Activated CD4-positive, alpha-beta T cell treated with anti-CD3 and anti-CD28 coated beads for 36 hours (primary cell): ENCODE measurements around the gene RGL4. TPM values are rescaled to one million over a fixed set of nuclear protein-coding genes. Genes with fewer than 3 reads are reported as not detected.

Experiments used
- ATAC-seq: fragments of 200-7000 bp; cut with Tn5 transposase; one replicate; pipeline ENCODE4 v1.10.0; 2021; ENCODE audit warnings: mild to moderate bottlenecking, moderate library complexity
- CTCF ChIA-PET: fragments of 350-600 bp; sonication (Branson Sonifier 250); formaldehyde crosslinking; loops from one replicate; lab custom pipeline; 2021; ENCODE audit warnings: antibody characterized with exemption; lab: Charles Lee
- POLR2A ChIA-PET: fragments of 350-600 bp; sonication (Branson Sonifier 250); formaldehyde crosslinking; loops from one replicate; lab custom pipeline; 2021; ENCODE audit warnings: antibody characterized with exemption, inconsistent platforms; lab: Charles Lee
- DNase-seq: peaks from one replicate; pipeline ENCODE4 v3.0.0-alpha.2; 2020
- H3K27ac Mint-ChIP-seq: one replicate; pipeline ENCODE4 v1.8.0; 2021; ENCODE audit warnings: mixed read lengths
- H3K27me3 Mint-ChIP-seq: one replicate; pipeline ENCODE4 v1.8.0; 2021; ENCODE audit warnings: mixed read lengths
- H3K36me3 Mint-ChIP-seq: one replicate; pipeline ENCODE4 v1.8.0; 2021; ENCODE audit warnings: low read depth, mixed read lengths
- H3K4me1 Mint-ChIP-seq: one replicate; pipeline ENCODE4 v1.8.0; 2021; ENCODE audit warnings: mixed read lengths
- H3K4me3 Mint-ChIP-seq: one replicate; pipeline ENCODE4 v1.8.0; 2021; ENCODE audit warnings: mild to moderate bottlenecking, moderate library complexity, mixed read lengths
- H3K9me3 Mint-ChIP-seq: one replicate; pipeline ENCODE4 v1.8.0; 2021; ENCODE audit warnings: low read depth, mixed read lengths
- intact Hi-C, 2 experiments: fragments of 100-400 bp; cut with DNase I in 1 of 2; cut with micrococcal nuclease in 1 of 2; formaldehyde crosslinking; loops; one replicate each; pipeline versions ENCODE4 v1.14.2 to v1.15.1; 2022 to 2024; cut with DNase I, micrococcal nuclease
- total RNA-seq, 2 experiments: library from RNA; stranded (reverse); gene quantifications; one replicate each; pipeline ENCODE4 v1.2.3, GENCODE V29; 2021

Gene RGL4
- total RNA-seq, 2 experiments from 2014 or later, result 13.5 to 14.6 TPM

DNA sequence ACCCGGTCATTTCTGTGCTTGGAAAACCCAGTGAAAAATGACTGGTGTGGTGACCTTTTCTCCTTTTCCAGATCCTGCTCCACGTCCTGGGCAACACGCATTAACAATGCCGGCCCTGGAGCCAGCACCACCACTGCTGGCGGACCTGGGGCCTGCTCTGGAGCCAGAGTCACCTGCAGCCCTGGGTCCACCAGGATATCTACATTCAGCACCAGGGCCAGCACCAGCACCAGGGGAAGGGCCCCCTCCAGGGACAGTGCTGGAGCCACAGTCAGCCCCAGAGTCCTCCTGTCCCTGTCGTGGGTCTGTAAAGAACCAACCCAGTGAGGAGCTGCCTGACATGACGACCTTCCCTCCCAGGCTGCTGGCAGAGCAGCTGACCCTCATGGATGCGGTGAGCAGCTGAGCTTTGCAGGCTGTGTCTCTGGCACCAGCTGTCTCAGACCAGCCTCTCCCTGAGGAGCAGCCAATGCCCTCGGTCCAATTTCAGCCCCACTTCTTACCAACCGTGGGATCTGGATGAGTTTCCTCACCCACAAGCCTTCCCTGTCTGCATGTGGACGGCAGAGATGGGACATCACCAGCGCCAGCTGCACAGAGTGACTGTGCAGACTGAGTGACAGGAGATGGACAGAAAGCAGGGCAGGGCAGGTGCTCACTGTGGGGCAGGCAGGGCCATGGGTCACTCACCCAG, 1.9 kb downstream of the RGL4 start:
- CTCF ChIA-PET, result interaction anchor here (0.6 kb wide), 2 partner anchors 10 to 150 kb away, joined by 3 to 4 read pairs; no protein-coding TSS in a partner anchor
- peaks cover 30% of the 10 kb centered on the region for H3K4me1 Mint-ChIP-seq
- no peak overlapping the region for H3K27ac Mint-ChIP-seq
- no peak overlapping the region for H3K4me3 Mint-ChIP-seq
- peak; percentile 16 for DNase-seq
- intact Hi-C loops, result no loop called here
- H3K36me3 Mint-ChIP-seq, result peaks cover 23% of the 10 kb centered on the region
- ATAC-seq, result no peak
- H3K27me3 Mint-ChIP-seq, result no peaks in the 10 kb centered on the region
- POLR2A ChIA-PET, result no interaction called here
- H3K9me3 Mint-ChIP-seq, result no peaks in the 10 kb centered on the region

- H3K27me3 Mint-ChIP-seq, result no peaks in the 10 kb centered on the region
- DNase-seq (no peak), ATAC-seq (no peak)
- intact Hi-C loops, result no loop called here
- ChIA-PET POLR2A (no interaction called here), CTCF (interaction anchor here (0.7 to 1.4 kb wide), 2 partner anchors 20 to 25 kb away, joined by 3 to 4 read pairs; no protein-coding TSS in a partner anchor)
- H3K36me3 Mint-ChIP-seq, result peaks cover 31% of the 10 kb centered on the region
- peaks cover 33% of the 10 kb centered on the region for H3K4me1 Mint-ChIP-seq
- no peaks in the 10 kb centered on the region for H3K9me3 Mint-ChIP-seq
- no peak overlapping the region for H3K4me3 Mint-ChIP-seq
- peak overlapping the region; percentile 100 for H3K27ac Mint-ChIP-seq
Observed at GRCh38 chr22:23693979-23694680, 3.3 kb downstream of the RGL4 start.

GRCh38 chr22:23695141-23695540, 4.3 kb downstream of the RGL4 start:
- Mint-ChIP-seq H3K4me1 (peaks cover 37% of the 10 kb centered on the region), H3K27ac (peak overlapping the region; percentile 100), H3K9me3 (no peaks in the 10 kb centered on the region), H3K36me3 (peaks cover 37% of the 10 kb centered on the region), H3K4me3 (no peak overlapping the region), H3K27me3 (no peaks in the 10 kb centered on the region)
- DNase-seq, result no peak
- ChIA-PET POLR2A (no interaction called here), CTCF (interaction anchor here (0.5 kb wide), 1 partner anchor 18 kb away, joined by 6 read pairs; no protein-coding TSS in a partner anchor)
- intact Hi-C loops, result no loop called here
- no peak for ATAC-seq

DNA sequence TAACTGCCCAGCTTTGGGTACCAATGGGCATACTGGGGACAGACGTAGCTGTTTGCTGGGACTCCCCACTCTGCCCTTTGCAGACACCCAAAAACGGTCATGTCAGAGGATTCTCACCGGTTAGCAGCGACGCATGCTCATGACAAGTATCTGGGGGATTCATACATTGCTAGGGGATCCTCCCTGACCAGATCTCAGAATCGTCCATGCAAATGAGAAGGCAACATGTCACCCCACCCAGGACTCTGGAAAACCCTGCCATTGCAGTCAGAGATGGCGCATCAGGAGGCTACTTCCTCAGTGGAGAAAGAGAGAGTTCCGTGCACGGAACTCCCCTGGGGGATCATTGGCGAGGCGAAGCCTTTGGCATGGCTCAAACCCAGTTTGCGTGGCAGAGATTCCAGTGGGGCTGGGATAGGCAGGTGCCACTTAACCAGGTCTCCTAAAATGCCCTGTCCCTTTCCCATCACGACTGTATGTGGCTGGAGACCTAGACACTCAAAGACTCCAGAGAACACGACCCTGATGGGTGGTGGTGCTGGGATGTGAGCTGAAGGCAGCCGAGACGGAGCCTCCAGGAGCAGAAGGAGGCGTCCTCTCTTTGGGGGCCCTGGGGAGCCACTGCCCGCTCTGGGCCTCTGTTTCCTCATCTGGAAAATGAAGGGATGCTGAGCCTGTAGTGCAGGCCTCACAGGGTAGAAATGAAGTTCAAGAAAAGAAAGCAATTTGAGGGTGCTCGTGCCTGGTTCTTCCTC, 4.9 kb downstream of the RGL4 start:
- peak overlapping the region; percentile 100 for H3K27ac Mint-ChIP-seq
- ChIA-PET CTCF (interaction anchor here (1.0 to 1.3 kb wide), 3 partner anchors 11 to 162 kb away, joined by 3 to 4 read pairs (median 4); partner anchors contain the start of gene SLC2A11), POLR2A (interaction anchor here (0.6 to 0.9 kb wide), 4 partner anchors 18 to 672 kb away, joined by 3 to 4 read pairs (median 3); no protein-coding TSS in a partner anchor)
- no peaks in the 10 kb centered on the region for H3K27me3 Mint-ChIP-seq
- H3K36me3 Mint-ChIP-seq, result peaks cover 42% of the 10 kb centered on the region
- intact Hi-C loops, result loop anchor here (1.0 kb wide), 2 partner anchors 10 to 22 kb away; no protein-coding TSS in a partner anchor
- DNase-seq (peak; percentile 8), ATAC-seq (no peak)
- peak overlapping the region; percentile 90 for H3K4me3 Mint-ChIP-seq
- H3K4me1 Mint-ChIP-seq, result peaks cover 43% of the 10 kb centered on the region
- H3K9me3 Mint-ChIP-seq, result no peaks in the 10 kb centered on the region

GRCh38 chr22:23696326-23696851, 5.6 kb downstream of the RGL4 start:
- H3K36me3 Mint-ChIP-seq, result peaks cover 47% of the 10 kb centered on the region
- peaks cover 47% of the 10 kb centered on the region for H3K4me1 Mint-ChIP-seq

GRCh38 chr22:23697031-23697970, 6.5 kb downstream of the RGL4 start:
- Mint-ChIP-seq H3K36me3 (peaks cover 56% of the 10 kb centered on the region), H3K27me3 (no peaks in the 10 kb centered on the region), H3K4me1 (peaks cover 56% of the 10 kb centered on the region), H3K27ac (peak overlapping the region; percentile 100), H3K4me3 (peak overlapping the region; percentile 90), H3K9me3 (no peaks in the 10 kb centered on the region)
- POLR2A ChIA-PET, result interaction anchor here (0.6 kb wide), 1 partner anchor 902 kb away, joined by 5 read pairs; no protein-coding TSS in a partner anchor
- peak; percentile 13 for DNase-seq
- no peak for ATAC-seq
- intact Hi-C loops, result no loop called here
- CTCF ChIA-PET, result interaction anchor here (0.6 to 1.2 kb wide), 5 partner anchors 9 to 1228 kb away, joined by 3 to 4 read pairs (median 3); partner anchors contain the start of gene SLC2A11

More at GRCh38 chr22:23696326-23696851, 5.6 kb downstream of the RGL4 start:
- ATAC-seq (peak; percentile 100), DNase-seq (peak; percentile 91)
- ChIA-PET POLR2A (interaction anchor here (0.5 to 0.9 kb wide), 5 partner anchors 17 to 684 kb away, joined by 3 to 4 read pairs (median 3); no protein-coding TSS in a partner anchor), CTCF (interaction anchor here (0.6 to 1.3 kb wide), 5 partner anchors 12 to 1229 kb away, joined by 3 to 4 read pairs (median 3); partner anchors contain the start of gene SLC2A11)
- Mint-ChIP-seq H3K9me3 (no peaks in the 10 kb centered on the region), H3K27me3 (no peaks in the 10 kb centered on the region), H3K4me3 (peak overlapping the region; percentile 90), H3K27ac (peak overlapping the region; percentile 100)
- intact Hi-C loops, result loop anchor here (1.0 kb wide), 2 partner anchors 9 to 21 kb away; no protein-coding TSS in a partner anchor

DNA sequence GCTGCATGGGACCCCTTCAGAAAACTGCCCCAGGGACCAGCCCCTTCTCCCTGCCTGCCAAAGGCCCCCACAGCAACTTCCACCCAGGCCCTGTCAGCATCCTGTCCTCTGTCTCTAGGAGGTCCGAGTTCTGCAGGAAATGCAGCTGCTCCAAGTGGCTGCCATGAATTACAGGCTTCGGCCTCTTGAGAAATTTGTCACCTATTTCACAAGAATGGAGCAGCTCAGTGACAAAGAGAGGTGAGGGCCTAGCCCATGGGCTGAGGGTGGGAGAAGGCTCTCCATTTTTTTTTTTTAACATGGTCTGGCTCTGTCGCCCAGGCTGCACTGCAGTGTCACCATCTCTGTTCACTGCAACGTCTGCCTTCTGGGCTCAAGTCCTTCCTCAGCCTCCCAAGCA, 7.3 kb downstream of the RGL4 start:
- Mint-ChIP-seq H3K27me3 (no peaks in the 10 kb centered on the region), H3K27ac (peak overlapping the region; percentile 25), H3K36me3 (peaks cover 59% of the 10 kb centered on the region), H3K4me1 (peaks cover 64% of the 10 kb centered on the region), H3K9me3 (no peaks in the 10 kb centered on the region), H3K4me3 (no peak overlapping the region)
- ChIA-PET POLR2A (interaction anchor here (0.6 to 0.8 kb wide), 2 partner anchors 89 to 902 kb away, joined by 3 to 5 read pairs; partner anchors contain the start of gene SMARCB1), CTCF (interaction anchor here (0.6 kb wide), 1 partner anchor 19 kb away, joined by 4 read pairs; no protein-coding TSS in a partner anchor)
- no peak for DNase-seq
- intact Hi-C loops, result no loop called here
- no peak for ATAC-seq

- Mint-ChIP-seq H3K9me3 (no peaks in the 10 kb centered on the region), H3K27me3 (no peaks in the 10 kb centered on the region), H3K27ac (peak overlapping the region; percentile 25), H3K4me3 (no peak overlapping the region), H3K4me1 (peaks cover 70% of the 10 kb centered on the region), H3K36me3 (peaks cover 65% of the 10 kb centered on the region)
- intact Hi-C loops, result no loop called here
- POLR2A ChIA-PET, result interaction anchor here (0.8 kb wide), 1 partner anchor 88 kb away, joined by 3 read pairs; the partner anchor contains the start of gene SMARCB1
- DNase-seq (no peak), ATAC-seq (no peak)
- CTCF ChIA-PET, result interaction anchor here (0.6 kb wide), 1 partner anchor 56 kb away, joined by 3 read pairs; the partner anchor contains the start of gene VPREB3
Observed at GRCh38 chr22:23698673-23699235, 7.9 kb downstream of the RGL4 start.

DNA sequence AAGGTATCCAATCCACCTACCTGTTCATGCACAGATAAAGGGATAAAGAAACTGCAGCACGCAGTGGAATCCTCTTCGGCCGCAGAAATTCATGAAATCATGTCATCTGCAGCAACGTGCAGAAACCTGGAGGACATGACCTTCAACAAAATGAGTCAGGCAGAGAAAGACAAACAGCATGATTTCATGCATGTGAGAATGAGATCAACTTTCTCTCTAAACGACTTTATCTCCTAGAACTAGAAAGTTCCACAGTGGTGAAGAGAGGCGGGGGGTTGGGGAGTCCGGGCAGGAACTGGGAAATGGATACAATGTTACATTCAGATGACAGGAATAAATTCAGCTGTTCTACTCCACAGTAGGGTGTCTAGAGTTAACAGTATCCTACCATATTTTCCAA, 9.9 kb downstream of the RGL4 start:
- DNase-seq, result peak; percentile 22
- Mint-ChIP-seq H3K27ac (no peak overlapping the region), H3K36me3 (peaks cover 75% of the 10 kb centered on the region), H3K27me3 (no peaks in the 10 kb centered on the region), H3K9me3 (no peaks in the 10 kb centered on the region), H3K4me3 (no peak overlapping the region), H3K4me1 (peaks cover 79% of the 10 kb centered on the region)
- no peak for ATAC-seq
- intact Hi-C loops, result no loop called here
- ChIA-PET POLR2A (no interaction called here), CTCF (no interaction called here)
